GM10266 (cell line): ENCODE data around the gene SLC25A28.

ENCODE experiments used
- DNase-seq: peaks from one replicate; pipeline ENCODE4 v3.0.0; 2012; ENCODE audit errors: extremely low spot score
- CTCF ChIP-seq: IDR thresholded peaks from 2 replicates; pipeline ENCODE4 v1.5.1; 2012; ENCODE audit warnings: mild to moderate bottlenecking, low read depth; ENCODE audit not compliant: control insufficient read depth, insufficient read depth; ENCODE audit errors: missing control alignments

Gene SLC25A28

GRCh38 chr10:99619851-99620710, at the start of gene SLC25A28:
TSS of gene SLC25A28 (minus strand) at chr10:99620439. CDS start at chr10:99620335, 104 bp downstream.
- no peak for TF ChIP-seq CTCF
- DNase-seq, result peak; percentile 98

GRCh38 chr10:99667108-99667751, 47.0 kb upstream of the SLC25A28 start:
- DNase-seq, result no peak
- no peak for TF ChIP-seq CTCF

GRCh38 chr10:99665304-99665703, 45.1 kb upstream of the SLC25A28 start:
- no peak for DNase-seq
- no peak for TF ChIP-seq CTCF

GRCh38 chr10:99661377-99661763, 41.1 kb upstream of the SLC25A28 start:
- no peak for TF ChIP-seq CTCF
- no peak for DNase-seq

GRCh38 chr10:99660662-99661376, 40.6 kb upstream of the SLC25A28 start:
- DNase-seq, result no peak
- no peak for TF ChIP-seq CTCF

GRCh38 chr10:99659868-99660366, 39.7 kb upstream of the SLC25A28 start:
- DNase-seq, result no peak
- TF ChIP-seq CTCF, result no peak
